DMS53 treated with DMSO at 0.1 percent for 48 hours (cell line): ENCODE data around the gene BSN.
"Not testable (repeated sequence)": the region's sequence is repeated elsewhere in the genome, so short reads cannot be mapped to it uniquely, and the experiment has no call there.

Experiments
- DNase-seq: peaks from one replicate; lab custom pipeline; 2025; ENCODE audit not compliant: unreplicated experiment; lab: John Stamatoyannopoulos, UW

BSN gene

DNA sequence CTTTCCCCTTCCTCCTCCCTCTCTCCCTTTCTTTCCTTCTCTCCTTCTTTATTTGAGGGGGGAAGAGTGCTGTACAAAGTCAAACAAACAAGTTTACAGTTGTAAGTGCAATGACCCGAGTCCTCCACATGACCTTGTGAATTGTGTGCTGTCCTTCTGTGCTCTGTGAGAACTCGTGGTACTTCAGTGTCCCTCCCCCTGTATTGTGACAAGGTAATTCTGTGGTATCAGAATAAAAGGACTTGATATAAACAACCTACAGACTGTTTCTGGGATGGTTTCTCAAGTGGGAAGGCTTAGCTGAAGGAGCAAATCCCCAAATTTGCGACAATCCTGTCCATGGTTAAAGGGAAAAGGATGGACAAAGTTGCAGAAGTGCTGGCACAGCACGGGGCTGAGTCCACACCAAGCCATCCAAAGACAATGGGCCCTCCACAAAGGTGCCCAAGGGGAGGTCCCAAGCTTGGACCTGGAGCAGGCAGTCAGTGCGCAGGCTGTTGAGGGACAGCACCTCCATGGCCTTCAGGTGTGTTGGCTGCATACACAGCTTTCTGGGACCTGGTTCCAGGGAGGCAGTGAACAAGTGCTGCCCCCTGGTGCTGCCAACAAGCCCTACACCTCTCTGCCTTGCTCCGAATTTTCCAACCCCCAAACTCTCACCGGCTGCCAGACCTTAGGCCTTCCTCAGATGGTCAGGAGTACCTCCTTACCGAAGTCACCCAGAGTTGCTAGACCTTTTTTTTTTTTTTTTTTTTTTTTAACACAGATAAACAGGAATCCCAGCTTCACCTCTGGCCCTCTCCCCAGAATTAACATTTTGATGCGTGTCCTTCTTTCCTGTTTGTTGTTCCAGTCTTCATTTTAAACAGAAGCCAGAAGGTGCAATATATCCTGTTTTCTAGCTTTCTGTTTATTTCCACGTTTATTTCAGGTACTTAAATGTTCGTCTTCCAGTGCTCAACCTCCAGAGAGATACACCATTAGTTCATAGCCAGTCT lies 117.3 kb downstream of the BSN start:
- DNase-seq, result no peak

DNA sequence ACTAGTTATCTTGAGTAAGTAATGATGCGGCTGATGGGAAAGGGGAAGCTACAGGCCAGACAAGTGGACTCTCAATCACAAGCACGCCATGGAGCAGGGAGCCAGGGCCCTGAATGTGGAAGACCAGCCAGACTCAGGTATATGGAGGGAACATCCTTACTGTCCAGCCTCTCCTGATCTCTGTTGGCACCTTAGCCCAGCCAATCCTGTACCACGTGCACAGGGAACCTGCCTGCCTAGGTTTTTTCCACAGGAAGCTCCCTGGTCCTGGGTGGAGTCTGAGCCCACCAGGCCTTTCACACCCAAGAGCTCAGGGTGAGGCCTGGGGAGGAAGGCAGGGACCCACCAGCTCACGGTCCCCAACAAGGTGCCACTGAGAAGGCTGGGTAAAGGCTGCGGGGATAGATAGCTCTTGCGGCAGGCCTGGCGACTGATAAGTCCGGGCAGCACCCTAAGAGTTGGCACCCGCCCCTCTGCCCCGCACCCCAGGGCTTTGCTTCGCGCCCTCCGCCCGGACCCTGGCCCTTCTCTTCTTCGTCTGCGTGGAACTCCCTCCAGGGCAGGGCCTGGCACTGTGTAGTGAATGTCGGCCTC lies 118.9 kb downstream of the BSN start:
- DNase-seq, result no peak

DNA sequence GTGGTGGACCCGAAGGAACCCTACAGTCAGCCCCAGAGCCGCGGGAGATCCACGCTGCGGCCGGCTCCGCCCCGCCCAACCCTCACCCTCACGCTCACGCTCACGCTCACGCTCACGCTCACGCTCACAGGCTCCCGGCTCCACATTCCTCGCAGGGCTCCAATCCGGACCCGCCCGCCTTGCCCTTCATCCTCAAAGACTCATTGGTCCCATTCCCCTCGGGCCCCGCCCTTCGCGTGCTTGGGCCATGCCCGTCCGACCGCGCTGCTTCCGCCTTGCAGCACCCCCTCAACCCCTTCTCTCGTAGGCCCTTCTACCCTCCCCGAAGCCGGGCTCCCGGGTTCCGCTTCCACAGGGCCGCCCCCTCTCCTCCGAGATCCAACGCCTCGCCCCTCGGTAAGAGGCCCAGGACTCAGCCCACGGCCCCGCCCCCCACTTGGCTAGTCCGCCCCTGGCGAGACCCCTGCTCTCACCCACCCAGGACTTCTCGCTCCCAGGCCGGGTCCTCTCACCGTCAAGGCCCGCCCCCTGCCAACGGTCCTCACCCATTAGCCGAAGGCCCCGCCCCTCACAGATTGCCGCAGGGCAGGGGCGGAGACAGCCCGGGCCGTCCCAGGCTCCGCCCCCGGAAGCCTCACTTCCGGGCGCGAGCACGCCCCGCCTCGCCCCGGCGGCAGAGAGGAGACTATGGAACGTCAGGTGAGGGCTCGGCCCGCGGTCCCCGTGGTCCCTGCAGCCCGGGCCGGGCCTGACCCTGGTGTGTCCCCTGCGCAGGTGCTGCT lies 119.6 kb downstream of the BSN start, which contains the start of gene APEH:
Gene APEH, plus strand, starts transcription at position 637 of the 782 bp plus-strand sequence. Its CDS starts 51 bp downstream, at position 688.
- DNase-seq, result no peak

DNA sequence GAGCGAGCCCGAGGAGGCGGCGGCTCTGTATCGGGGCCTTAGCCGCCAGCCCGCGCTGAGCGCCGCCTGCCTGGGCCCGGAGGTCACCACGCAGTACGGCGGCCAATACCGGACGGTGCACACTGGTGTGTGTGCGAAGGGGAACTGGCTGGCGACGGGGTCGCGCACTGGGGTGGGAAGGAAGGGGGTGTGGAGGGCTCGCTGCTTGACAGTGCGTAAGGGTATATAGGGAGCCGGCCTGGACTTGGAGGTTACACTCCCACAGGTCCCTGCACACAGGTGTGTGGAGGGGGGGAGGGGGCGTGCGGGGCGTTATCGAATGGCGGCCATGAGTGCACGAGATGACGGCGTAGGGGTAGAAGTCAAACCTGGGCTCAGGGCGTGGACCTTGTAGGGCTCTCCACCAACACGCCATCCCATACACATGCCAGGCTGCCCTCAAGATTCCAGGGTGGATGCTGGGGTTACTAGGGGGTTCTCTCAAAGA lies 120.3 kb downstream of the BSN start:
- no peak for DNase-seq

DNA sequence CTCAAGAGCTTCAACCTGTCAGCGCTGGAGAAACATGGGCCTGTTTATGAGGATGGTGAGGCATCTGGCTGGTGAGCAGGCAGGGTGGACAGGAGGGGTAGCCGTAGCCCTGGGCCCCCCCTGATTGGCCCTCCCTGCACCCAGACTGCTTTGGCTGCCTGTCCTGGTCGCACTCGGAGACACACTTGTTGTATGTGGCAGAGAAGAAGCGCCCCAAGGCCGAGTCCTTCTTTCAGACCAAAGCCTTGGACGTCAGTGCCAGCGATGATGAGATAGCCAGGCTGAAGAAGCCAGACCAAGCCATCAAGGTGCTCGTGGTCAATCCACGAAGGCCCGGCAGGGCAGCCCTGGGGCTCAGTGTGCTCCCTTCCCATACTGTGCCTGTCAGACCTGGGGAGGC lies 121.6 kb downstream of the BSN start:
- DNase-seq, result no peak

DNA sequence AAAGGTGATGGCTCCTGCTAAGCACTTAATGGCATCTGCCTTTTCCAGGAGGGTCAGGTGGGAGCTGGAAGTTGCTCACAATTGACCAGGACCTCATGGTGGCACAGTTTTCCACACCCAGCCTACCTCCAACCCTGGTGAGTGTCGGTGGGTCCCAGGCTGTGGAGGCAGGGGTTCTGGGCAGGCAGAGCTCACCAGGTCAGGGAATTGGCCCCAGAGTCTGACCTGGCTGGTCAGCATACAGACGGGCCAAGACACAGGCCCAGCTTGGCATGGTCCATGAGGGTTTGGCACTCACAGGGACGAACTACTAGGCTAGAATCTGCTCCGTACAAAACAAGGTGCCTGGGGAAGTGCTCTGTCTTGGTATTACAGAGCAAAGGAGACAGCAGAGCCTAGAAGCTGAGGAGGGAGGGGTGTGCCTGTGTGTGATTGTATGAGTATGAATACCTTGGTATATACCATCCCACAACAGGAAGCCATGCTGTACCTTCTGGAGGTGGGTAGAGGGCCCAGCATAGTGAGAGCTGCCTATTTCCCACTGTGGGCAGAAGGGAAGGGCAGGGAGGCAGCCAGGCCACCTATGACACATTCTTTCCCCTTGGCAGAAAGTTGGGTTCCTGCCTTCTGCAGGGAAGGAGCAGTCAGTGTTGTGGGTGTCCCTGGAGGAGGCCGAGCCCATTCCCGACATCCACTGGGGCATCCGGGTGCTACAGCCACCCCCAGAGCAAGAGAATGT lies 126.4 kb downstream of the BSN start:
- DNase-seq, result no peak

DNA sequence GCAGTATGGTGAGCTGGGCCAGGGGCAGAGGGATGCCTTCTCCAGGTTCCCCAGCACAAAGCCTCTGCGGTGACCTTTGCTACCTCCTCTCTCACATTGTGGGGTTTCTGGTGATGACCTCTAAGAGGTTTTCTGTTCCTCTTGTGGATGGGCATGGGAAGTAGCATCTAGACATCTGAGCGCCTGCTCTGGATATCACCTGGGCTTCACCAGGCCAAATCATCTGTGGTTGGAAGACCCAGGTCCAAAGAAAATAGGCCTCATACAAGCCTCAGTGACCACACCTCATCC lies 126.9 kb downstream of the BSN start:
- no peak for DNase-seq

DNA sequence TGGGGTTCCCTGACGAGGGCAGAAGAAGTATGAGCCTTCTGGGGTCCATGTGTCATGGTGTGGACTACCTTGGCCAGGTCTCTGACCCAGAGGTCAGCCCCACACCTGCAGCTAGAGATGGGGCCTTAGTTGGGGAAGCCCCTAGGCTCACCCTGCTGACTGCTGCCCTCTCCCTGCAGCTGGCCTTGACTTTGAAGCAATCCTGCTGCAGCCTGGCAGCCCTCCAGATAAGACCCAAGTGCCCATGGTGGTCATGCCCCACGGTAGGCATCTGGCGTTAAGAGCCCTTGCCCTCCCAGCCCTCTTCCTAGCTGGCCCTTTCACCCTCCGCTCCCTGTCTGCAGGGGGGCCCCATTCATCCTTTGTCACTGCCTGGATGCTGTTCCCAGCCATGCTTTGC lies 127.3 kb downstream of the BSN start:
- DNase-seq, result no peak

DNA sequence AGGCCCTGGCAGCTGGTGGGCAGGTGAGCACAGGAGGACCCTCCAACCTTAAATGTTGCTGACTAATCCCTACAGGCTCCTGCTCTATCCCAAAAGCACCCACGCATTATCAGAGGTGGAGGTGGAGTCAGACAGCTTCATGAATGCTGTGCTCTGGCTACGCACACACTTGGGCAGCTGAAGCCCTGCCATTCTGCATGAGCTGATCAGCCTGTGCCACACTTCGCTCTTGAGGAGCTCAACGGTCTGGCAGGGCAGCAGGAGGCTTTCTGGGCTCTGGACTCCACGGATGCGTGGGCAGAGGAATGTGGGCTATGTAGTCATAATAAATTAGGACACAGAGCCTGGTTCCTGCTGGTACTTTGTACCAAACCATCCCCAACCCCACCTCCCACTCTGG lies 128.9 kb downstream of the BSN start:
- DNase-seq, result no peak

DNA sequence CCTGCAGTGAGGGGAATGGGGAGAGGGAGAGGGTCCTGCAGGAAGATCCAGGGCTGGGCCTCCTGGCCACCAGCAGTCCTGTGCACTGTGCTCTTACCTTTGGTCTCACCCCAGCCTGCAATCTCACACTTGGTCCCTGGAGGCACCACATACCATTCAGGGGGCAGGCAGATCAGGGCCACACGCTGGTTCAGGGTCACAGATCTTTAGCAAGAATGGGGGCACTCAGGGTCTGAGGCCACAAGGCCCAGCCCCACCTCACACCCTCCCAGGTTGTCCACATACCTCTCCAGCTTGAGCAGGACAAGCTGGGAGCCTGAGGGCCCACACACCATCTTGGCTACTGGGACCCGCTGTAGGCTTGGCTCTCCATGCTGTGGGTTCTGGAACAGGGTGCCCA lies 130.2 kb downstream of the BSN start:
- not testable (repeated sequence) for DNase-seq

DNA sequence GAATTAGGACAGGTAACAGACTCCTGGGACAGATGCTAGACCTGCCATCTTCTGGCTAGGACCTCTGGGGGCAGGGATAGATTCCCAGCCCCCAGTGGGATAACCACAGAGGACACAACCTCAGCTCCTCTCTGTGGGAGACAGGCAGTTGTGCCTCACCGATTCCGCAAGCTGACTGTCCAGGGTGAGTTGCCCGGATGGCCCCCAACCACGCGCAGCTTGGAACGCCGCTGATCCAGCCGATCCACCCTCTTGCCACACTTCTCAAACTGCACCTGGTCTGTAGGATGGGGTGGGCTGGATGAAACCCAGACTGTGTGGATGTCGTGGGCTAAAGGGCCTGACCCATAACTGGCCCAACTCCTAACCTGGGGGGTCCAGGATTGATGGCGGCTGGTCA lies 130.8 kb downstream of the BSN start:
- DNase-seq, result not testable (repeated sequence)

DNA sequence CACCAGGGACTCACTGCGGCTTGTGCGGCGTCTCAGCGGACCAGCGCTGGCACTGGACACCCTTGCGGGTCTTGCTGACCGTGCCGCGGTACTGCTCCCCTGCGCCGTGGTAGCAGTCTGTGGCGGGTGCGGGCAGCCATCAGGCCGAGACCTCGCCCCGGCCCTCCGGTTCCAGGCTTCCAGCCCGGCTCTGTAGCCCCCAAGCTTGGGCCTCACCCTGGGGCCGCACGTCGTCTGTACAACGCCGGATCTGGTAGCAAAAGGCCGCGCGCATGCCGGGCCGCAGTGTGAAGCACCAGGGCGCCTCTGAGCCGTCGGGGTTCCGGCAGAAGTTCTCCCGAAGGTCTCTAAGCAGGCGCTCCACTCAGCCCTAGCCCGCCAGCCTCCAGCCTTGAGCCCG lies 131.6 kb downstream of the BSN start:
- DNase-seq, result not testable (repeated sequence)

DNA sequence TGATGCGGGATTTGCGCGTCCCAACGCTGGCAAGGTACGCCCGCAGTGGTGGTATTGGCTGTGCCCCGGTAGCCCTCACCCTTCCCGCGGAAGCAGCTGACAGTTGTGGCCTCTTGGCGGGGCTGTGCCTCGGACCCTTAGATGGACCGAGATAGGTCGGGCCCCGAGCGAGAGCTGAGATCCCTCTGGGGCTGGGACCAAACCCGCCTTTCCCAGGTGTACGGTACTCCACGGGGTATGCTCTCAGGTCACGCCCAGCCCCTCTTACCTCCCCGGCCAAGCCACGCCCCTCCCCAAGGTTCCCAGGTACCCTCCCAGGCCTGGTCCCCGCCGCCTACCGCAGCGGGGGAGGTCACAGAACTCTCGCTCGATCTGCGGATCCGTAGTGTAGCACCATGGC lies 132.1 kb downstream of the BSN start:
- not testable (repeated sequence) for DNase-seq

DNA sequence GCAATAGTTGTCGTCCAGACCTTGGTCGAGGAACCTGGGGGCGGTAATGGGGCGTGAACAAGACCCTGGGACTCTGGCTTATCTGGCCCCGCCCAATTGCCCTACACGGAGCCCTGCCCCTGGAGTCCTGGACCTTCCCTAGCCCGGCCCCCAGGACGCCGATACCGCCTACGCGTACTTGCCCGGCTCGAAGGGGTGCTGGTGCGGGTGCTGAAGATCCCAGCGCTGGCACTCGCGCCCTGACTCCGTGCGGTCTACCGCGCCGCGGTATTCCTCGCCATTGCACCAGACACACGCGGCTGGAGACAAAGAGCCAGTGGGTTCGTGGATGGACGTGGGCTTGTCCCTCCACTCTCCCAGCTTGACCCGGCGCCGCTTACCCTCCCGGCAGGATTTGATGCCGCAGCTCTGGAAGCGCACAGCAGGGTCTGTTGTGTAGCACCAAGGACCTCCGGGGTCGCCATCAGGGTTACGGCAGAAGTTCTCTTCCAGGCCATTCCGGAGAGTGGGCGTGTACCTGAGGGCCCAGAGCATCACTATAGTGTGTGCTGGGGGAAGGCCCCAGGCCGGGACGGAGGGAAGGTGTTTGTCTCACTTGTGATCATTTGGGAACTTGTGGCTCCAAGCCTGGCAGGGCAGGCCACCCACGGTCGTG lies 132.6 kb downstream of the BSN start:
- DNase-seq, result not testable (repeated sequence)

DNA sequence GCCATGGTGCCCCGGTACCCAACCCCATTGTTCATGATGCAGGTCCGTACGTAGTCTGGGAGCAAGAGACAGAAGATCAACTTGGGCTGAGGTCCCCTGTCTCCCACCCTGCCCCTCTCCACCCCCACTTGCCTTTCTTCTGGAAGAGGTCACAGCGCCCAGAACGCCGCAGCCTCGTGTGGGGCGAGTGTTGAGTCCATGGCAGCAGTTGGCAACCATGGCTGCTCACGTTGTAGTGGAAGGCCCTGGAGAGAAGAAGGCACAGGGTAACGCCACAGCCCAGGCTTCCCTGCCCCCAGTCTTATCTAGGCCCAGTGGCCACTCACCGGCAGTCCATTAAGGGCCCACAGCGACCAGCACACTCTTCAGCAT lies 133.1 kb downstream of the BSN start:
- not testable (repeated sequence) for DNase-seq

DNA sequence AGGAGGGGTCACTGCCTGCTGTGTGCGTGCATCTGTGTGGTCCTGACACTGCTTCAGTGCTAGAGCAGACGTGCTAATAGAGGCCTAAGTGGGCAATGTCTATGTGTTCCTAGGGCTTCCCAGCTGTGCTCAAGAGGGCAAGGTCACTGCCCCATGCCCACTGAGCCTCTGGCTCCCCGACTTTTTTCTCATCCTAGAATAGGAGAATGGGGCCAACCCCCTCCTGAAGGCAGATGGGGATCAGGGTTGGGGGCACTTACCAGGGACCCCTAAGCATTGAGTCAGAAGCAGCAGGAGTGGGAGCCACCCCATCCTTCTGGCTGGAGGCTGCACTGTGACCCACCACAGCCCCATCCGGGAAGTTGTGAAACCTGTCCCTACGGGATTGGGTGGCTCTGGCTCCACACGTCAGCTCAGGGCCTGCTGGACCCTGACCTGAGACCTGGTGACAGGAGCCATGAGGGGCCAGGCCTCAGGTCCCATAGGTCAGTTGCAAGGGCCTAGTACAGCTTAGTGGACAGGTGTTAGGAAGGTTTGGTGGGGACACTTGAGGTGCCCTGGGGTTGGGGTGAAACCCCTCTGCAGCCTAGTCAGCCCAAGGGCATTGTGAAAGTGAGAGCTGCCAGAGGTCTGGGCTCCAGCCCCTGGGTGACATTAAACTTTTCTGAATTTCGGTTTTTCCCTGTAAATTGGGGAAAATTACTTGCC lies 134.2 kb downstream of the BSN start:
- not testable (repeated sequence) for DNase-seq

DNA sequence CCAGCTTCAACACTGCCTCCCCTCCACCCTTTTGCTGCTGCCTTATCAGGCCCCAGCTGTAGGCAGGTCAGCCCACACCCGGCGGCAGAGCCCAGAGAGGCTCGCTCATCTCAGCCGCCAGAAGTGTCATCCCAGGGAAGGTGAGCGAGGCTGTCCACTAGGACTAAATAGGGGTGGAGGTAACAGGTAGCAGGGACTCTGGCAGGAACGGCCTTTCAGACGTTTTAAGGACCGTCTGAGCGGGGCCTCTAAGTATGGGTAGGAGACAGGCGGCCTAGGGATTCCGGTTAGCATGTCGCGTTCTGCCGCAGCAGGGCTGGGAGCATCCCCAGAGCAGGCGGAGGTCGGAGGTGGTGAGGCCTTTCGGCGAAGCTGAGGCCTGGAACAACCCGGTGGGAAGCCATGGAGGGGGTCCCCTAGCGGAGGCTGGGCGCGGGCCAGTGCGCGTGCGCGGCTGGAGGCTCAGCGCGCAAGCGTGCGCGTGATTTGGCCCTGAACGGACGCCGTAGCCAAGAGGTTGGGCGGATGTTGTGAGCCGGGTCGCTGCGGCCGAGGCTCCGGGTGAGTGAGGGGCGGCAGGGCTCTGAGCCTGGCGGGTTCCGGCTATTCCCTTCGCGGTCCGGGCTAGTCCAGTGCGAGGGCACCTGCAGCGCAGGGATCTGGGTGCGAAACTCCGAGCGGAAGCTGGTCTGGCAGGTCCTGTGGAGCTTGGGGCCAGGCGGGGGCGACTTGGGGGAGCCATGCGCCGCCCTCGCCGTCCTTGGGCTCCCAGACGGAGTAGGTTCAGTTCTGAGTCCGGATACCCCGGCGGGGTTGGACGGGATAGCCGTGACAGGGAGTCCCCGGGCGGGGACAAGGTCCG lies 135.0 kb downstream of the BSN start, which contains the start of the genes MST1 and RNF123:
Gene MST1, minus strand, starts transcription at position 429 of the 862 bp plus-strand sequence. CDS start 783 bp downstream, outside the sequence.
Gene RNF123, plus strand, starts transcription at position 512 of the 862 bp plus-strand sequence. CDS start 1,609 bp downstream, outside the sequence.
- no peak for DNase-seq

DNA sequence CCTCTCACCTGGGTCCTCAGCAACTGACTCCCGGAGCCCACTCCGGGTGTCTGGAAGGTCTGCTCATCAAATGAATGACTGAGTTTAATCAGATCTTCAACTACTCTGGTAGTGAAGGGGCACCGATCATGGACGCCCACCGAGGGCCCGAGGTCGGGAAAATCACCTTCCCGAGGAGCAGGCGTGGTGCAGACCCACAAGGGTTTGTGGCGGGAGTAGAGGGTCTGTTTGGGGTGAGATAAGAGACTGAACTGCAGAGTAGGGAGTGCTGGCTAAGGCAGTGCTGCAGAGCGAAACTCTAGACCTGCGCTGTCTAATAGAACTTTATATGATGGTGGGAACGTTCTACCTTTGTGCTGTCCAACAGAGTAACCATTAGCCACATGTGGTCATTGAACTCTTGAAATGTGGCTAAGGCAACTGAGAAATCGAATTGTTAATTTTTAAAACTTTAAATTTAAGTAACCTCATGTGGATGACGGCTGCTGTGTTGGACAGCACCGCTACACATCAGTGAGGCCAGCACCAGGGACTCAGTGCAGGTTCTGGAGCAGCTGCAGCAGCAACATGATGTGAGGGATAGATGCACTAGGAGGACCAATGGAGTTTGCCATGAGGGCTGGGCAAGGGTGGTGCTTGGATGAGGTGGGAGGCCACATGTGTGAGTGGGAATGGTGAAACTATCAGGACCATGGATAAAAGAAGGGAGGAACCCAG lies 135.8 kb downstream of the BSN start:
- not testable (repeated sequence) for DNase-seq
